Gastroesophageal sphincter (tissue), 3 donors: ENCODE data around the gene TXNL4A.

Source experiments
- EP300 ChIP-seq: sonication (generic); formaldehyde crosslinking; IDR thresholded peaks from one replicate; pipeline ENCODE4 v1.6.1; 2017; ENCODE audit warnings: antibody characterized with exemption, mild to moderate bottlenecking
- POLR2AphosphoS5 ChIP-seq: sonication (generic); formaldehyde crosslinking; IDR thresholded peaks from one replicate; pipeline ENCODE4 v1.6.1; 2017; ENCODE audit warnings: antibody characterized with exemption
- TF ChIP-seq, protein P1 (sequence below), 4 experiments: fragments of 200-600 bp in 2 of 4; fragments of 450-650 bp in 2 of 4; sonication (generic) in 1 of 4; IDR thresholded peaks; one replicate each; pipeline ENCODE4 v1.5.1; 2017 to 2019; ENCODE audit warnings: antibody characterized with exemption in 4 of 4, mild to moderate bottlenecking in 2 of 4, moderate library complexity in 2 of 4

DNA sequence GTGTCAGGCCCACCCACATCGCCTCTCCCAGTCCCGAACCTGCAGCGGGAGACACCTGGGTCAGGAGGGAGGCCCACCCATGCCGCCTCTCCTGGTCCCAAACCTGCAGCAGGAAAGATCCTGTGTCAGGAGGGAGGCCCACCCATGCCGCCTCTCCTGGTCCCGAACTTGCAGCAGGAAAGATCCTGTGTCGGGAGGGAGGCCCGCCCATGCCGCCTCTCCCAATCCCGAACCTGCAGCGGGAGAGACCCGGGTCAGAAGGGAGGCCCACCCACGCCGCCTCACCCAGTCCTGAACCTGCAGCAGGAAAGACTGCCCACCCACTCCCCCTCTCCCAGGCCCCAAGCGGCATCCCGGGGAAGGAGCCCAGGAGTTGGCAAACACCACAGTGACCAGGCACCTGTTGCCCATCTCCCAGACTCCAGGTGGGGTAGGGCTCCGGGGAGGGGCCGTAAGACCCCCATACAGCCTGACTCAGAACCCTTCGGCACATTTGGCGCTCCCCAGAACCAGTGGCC is 44.7 kb downstream of the TXNL4A start:
- TF ChIP-seq, protein P1, sequence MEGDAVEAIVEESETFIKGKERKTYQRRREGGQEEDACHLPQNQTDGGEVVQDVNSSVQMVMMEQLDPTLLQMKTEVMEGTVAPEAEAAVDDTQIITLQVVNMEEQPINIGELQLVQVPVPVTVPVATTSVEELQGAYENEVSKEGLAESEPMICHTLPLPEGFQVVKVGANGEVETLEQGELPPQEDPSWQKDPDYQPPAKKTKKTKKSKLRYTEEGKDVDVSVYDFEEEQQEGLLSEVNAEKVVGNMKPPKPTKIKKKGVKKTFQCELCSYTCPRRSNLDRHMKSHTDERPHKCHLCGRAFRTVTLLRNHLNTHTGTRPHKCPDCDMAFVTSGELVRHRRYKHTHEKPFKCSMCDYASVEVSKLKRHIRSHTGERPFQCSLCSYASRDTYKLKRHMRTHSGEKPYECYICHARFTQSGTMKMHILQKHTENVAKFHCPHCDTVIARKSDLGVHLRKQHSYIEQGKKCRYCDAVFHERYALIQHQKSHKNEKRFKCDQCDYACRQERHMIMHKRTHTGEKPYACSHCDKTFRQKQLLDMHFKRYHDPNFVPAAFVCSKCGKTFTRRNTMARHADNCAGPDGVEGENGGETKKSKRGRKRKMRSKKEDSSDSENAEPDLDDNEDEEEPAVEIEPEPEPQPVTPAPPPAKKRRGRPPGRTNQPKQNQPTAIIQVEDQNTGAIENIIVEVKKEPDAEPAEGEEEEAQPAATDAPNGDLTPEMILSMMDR (IDR thresholded peaks at IDR 0.05): no peak
- TF ChIP-seq EP300: no peak
- no peak for TF ChIP-seq POLR2AphosphoS5
